Esophagus muscularis mucosa (tissue), 4 donors: ENCODE measurements around the gene KREMEN2.

Experiments used
- EP300 ChIP-seq: sonication (generic); formaldehyde crosslinking; IDR thresholded peaks from one replicate; pipeline ENCODE4 v1.6.1; 2017; ENCODE audit warnings: antibody characterized with exemption
- POLR2A ChIP-seq: fragments of 450-650 bp; IDR thresholded peaks from one replicate; pipeline ENCODE4 v1.6.1; 2017; ENCODE audit warnings: antibody characterized with exemption, moderate library complexity, mild to moderate bottlenecking, low read depth
- POLR2AphosphoS5 ChIP-seq, 2 donors: sonication (generic); formaldehyde crosslinking; IDR thresholded peaks; one replicate each; pipeline ENCODE4 v1.6.1; 2017; ENCODE audit warnings: antibody characterized with exemption in 2 of 2
- TF ChIP-seq, protein P1 (sequence below), 3 experiments: fragments of 200-600 bp in 2 of 3; fragments of 450-650 bp in 1 of 3; sonication (generic) in 2 of 3; IDR thresholded peaks; one replicate each; pipeline ENCODE4 v1.5.1; 2017 to 2019; ENCODE audit warnings: antibody characterized with exemption in 3 of 3, mild to moderate bottlenecking in 2 of 3, moderate library complexity in 1 of 3

DNA sequence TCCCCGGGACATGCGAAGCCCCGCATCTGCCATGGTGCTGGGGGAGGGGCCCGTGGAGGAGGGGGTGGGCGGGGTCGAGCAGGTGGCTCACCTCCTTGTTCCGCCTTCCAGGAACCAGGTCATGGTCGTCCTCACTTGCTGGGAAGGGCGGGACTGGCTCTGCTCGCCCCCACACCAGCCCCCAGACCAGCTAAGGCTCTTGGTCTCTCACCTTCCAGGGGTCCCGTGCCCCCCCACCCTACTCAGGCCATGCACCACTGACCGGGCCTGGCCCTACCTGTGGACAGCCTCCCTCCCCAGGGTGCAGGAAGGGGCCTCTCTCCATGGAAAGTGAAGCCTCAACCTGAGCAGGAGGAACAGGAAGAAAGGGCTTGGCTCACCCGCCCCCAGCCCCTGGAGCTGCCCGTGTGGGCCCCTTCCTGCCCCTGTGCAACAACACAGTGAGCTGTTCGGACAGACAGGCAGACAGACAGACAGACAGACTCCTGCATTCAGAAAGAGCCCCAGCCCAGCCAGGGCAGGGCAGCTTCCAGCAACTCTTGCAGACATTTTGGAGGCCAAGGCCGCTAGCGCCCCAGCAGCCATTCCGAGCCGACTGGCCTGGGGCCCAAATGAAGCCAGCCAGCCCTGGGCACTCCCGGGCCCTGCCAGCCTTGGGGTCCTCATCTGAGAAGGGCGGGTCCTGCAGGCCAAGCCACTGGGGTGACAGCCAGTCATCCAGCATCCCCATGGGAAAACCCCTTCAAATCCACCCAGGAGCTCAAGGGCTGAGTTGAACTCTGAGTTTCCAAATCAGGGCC is 8.1 kb upstream of the KREMEN2 start:
- TF ChIP-seq, protein P1, sequence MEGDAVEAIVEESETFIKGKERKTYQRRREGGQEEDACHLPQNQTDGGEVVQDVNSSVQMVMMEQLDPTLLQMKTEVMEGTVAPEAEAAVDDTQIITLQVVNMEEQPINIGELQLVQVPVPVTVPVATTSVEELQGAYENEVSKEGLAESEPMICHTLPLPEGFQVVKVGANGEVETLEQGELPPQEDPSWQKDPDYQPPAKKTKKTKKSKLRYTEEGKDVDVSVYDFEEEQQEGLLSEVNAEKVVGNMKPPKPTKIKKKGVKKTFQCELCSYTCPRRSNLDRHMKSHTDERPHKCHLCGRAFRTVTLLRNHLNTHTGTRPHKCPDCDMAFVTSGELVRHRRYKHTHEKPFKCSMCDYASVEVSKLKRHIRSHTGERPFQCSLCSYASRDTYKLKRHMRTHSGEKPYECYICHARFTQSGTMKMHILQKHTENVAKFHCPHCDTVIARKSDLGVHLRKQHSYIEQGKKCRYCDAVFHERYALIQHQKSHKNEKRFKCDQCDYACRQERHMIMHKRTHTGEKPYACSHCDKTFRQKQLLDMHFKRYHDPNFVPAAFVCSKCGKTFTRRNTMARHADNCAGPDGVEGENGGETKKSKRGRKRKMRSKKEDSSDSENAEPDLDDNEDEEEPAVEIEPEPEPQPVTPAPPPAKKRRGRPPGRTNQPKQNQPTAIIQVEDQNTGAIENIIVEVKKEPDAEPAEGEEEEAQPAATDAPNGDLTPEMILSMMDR (IDR thresholded peaks at IDR 0.05): no peak
- no peak for TF ChIP-seq POLR2A
- TF ChIP-seq EP300: no peak
- TF ChIP-seq POLR2AphosphoS5 (IDR thresholded peaks at IDR 0.05): no peak
